Stimulated activated CD8-positive, alpha-beta memory T cell treated with anti-CD3 and anti-CD28 coated beads, Interleukin-4, amount 100 ng/mL, for 48 hours (primary cell): ENCODE results near the gene P2RX2.

Experiments
- DNase-seq: peaks from one replicate; pipeline ENCODE4 v3.0.0-alpha.2; 2020

P2RX2 gene

DNA sequence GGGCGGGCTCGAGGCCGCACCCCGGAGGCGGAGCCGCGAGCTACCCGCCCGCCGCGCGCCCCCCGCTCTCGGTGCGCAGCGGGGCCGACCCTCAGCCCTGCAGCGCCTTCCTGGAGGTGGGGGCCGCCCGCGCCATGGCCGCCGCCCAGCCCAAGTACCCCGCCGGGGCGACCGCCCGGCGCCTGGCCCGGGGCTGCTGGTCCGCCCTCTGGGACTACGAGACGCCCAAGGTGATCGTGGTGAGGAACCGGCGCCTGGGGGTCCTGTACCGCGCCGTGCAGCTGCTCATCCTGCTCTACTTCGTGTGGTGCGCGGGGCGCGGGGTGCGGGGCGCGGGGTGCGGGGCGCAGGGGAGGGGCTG lies at the start of gene P2RX2:
TSS of gene P2RX2 (plus strand) at position 94 of the 361 bp plus-strand sequence. CDS start at position 135, 41 bp downstream.
- no peak for DNase-seq

DNA sequence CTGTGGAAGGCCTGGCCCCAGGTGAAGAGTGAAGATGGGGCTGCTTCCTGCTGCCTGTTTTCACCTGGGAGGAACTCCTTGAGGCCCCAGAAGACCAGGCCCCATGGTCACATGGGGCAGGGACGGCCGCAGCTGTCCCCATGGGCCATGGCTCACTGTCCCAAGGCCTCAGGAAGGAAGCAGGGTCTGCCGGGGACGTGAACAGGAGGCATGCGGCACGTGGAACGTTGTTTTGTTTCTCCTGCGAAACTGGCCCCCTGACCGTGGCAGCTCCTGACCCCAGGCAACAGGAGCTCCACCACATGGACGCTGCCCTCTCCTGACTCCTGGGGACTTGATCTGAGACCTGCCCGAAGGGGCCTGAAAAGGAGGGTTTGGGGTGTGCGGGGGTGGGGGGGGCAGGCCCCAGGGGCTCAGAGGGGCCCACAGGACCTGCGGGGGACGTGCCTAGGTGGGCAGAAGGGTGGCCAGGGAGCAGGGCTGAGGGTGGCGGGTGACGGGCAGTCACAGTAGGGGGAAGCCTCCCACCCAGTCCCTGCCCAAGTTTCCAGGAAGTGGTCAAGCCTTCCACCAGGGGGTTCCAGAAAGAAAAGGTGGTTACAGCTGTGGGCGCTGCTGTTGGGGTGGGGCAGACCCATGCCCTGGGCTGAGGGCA lies 49.6 kb upstream of the P2RX2 start:
- no peak for DNase-seq

DNA sequence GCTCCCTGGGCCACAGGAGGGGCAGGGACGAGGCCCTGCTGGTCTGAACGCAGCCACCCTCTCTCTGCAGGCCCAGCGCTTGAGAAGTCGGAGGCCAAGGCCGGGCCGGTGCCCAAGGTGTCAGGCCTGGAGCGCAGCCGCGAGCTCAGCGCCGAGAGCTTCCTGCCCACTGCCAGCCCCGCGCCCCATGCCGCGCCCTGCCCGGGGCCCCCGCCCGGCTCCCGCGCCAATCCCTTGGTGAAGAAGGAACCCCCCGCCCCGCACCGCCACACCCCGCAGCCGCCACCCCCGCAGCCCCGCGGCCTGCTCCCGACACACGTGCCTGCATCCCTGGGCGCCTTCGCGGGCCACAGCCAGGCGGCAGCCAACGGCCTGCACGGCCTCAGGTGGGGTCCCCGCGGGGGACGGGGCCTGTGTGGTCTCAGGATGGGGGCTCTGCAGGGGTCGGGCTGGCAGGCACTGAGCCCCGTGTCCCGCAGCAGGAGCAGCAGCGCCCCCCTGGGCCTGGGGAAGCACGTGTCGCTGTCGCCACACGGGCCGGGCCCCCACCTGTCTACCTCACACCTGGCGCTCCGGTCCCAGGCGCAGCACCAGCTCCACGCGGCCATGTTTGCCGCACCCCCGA lies 48.6 kb upstream of the P2RX2 start:
- no peak for DNase-seq

DNA sequence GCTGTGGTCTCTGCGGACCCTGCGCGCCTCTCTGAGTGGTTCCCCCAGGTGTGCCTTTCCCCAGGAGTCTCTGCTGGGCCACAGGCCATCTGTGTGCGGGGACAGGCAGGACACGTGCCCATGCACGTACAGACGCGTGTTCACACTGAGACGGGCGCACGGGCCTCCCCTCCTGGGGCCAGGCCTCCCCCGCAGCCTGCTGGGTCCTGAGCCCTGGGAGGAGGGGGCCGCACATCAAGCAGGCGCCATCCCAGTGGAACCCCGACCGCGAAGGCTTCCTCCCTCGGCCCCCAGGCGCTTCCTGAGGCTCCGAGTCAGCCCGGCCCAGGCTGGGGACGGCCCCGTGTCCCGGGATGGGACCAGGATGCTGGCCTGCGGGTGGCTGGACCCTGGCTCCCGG lies 47.9 kb upstream of the P2RX2 start:
- no peak for DNase-seq

DNA sequence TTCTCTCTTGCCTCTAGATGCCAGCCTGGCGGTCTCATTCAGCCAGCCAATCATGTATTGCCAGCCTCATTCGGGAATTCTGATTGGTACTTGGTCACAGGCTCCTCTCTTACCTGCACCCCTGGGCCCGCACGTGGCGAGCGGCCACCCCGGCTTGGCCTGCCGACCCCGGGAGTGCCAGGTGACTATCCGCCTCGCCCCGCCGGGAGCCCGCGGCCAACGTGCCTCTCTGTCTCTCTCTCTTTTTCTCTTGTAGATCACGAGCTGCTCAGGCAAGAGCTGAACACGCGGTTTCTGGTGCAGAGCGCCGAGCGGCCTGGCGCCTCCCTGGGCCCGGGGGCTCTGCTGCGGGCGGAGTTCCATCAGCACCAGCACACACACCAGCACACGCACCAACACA lies 47.5 kb upstream of the P2RX2 start:
- DNase-seq: no peak

DNA sequence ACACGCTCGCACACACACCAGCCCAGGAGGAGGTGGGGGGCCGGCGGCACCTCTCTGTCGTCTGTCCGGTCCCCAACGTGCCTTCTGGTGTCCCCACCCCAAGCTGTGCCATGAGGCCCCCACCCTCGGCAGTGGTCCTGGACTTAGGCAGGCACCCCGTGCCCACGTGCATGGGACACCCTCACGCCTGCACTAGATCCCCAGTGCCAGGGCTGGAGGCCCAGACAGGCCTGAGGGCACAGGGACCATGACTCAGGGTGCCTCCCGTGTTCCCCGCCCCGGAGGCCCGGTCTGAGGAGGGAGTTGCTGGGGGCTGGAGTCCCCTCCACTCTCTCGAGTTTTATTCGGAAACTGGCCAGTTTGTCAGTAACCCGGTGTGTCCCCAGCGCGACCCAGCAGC lies 47.0 kb upstream of the P2RX2 start:
- no peak for DNase-seq

DNA sequence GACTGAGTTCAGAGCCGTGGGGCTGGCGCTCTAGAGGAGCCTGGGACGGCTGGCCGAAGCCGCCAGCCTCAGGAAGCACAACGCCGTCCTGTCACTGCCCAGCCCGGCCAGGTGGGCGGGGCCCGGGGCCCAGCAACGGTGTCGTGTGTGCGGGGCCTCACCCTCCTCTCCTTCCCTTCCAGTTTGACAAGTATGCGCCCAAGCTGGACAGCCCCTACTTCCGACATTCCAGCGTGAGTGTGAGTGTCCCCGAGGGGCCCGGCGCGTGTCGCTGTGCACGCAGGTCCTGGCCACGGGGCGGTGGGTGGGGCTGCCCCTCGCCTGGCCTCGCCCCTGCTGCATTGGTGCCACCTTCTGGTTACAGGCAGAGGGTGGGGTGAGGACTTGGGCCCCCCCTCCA lies 46.5 kb upstream of the P2RX2 start:
- DNase-seq: no peak

DNA sequence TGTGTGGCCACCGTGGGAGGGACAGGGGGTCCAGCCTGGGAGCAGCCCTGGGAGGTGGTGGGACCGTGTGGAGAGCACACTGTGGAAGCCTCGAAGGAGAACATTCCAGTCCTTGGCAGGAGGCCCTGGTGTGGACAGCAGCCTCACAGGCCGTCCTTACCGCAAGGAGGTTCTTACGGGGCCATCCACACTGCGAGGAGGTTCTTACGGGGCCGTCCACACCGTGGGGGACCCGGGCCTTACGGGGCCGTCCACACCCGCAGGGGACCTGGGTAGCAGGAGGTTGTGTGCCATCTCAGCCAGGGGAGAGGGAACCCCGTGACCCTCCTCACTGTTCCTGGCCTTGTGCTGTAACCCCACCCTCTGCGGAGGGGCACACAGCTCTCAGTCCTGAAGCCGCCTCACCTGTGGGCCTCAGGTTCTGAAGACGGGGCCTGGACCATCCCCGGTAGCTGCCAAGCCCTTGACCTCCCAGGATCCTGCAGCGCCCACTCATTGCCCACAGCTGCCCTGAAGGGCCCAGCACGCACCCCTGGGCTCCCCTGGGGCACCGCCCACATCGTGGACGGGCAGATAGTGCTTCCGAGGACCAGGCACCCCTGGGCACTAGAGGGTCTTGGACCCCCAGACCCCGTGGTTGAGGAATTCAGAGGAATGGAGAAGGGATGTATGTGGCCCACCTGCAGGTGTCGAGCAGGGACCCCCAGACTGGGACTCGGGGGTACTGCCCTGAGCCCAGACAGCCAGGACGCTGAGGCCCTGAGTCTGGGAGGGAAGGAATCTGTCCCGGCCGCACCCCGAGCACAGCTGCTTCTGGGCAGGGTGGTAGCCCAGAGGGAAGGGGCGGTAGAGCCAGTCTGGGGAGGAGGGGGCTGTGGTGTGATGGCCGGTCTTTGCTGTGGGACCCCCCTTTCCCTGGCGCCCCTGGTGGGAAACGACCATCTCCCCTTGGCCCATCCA lies 45.5 kb upstream of the P2RX2 start:
- no peak for DNase-seq

DNA sequence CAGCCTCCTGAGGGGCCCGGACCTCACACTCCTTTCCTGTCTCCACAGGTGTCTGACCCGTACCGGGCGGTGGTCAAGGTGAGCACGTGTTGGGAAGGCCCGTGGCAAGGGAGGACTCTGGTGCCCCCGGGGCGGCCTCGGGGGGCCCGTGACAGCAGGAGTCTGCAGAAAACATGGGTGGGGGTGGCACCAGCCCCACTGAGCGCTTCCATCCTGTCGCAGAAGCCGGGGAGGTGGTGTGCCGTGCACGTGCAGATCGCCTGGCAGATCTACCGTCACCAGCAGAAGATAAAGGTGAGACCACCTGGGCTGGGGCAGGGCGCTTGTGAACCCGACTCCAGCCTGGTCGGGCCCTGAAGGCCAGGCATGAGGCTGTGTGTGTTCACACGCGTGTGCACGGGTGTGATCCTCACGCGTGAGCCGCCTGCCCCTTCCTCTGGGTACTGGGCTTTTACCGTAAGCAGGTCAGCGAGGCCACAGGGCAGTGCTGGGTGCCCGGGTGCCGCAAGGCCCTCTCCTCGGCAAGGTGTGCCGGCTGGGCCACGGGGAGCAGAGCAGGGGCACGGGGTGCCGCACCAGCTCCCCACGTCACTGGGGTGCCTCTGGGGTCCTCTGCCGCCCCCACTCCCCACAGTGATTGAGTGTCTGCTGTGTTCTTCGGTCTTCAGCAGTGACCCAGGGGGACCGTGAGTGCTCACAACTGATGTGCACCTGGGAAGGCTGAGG lies 44.1 kb upstream of the P2RX2 start:
- DNase-seq: no peak

DNA sequence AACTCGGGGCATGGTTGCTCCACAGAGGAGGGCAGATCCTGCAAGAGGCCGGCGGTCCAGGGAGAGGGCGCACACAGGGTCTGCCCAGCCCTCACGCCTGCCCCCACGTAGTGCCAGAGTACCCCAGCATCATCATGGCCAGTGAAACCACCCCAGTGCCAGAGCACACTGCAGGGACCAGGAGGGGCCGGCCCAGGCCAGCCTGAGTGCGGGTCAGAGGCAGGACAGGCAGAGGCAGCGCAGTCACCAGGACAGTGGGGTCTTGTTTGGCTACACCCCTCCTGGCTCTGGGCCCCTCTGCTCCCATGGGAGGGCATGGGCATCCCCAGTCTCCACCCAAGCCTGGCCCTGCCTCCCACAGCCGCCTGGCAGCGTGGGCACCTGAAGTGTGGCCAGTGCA lies 42.9 kb upstream of the P2RX2 start:
- no peak for DNase-seq

DNA sequence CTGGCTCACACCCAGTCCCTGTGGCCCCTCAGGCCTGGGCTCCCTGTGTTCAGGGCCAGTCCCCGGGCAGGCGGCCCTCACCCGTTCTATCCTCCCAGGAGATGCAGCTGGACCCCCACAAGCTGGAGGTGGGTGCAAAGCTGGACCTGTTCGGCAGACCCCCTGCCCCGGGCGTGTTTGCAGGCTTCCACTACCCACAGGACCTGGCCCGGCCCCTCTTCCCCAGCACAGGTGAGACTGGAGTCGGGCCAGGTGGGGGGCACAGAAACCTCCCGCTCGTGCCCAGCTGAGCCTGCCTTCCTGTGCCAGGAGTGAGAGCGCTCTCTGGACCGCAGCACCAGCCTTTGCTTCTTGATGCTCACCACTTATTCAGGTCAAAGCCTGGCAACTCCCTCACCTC lies 41.9 kb upstream of the P2RX2 start:
- DNase-seq: no peak

DNA sequence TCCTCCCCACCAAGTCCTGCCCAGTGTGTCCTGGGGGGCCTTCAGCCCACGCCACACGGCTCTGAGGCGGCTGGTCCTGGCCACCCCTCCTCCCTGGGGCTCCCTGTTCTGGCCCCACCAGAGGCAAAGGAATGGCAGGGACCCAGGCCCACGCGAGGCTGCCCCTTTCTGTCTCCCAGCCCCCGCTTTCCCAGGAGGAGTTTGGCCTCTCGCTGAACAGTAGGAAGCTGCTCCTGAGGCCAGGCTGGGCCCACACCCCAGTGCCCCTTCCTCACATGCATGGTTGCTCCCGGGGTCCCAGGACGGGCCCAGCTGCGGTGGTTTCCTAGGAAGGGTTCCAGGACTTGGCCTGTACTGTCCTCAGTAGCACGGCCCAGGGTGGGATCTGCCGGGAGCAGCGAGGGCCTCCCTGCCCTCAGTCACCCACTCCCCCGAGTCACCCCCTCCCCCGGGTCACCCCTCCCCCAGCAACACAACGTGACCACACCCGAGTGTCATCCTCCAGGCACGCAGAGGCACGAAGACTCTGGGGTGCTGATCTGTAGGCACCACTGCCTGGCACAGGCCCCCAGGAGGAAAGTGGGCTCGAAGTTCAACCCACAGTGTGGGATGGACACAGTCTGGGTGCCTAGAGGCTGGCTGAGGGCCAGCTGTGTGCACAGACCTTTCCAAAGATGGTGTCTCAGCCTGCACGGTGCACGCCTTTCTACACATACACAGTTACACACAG lies 41.2 kb upstream of the P2RX2 start:
- no peak for DNase-seq

DNA sequence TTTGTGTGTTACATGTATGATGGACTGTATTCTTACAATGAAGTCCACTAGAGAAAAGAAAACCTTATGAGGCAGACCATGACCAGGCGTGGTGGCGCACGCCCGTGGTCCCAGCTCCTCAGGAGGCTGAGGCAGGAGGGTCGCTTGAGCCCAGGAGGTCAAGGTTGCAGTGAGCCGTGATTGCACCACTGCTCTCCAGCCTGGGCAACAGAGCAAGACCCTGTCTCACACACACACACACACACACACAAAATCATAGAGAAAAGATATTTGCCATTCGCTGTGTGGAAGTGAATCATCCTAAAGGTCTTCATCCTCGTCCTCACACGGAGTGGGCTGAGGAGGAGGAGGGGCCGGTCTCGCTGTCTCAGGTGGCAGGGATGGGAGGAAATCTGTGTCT lies 40.5 kb upstream of the P2RX2 start:
- DNase-seq: no peak

DNA sequence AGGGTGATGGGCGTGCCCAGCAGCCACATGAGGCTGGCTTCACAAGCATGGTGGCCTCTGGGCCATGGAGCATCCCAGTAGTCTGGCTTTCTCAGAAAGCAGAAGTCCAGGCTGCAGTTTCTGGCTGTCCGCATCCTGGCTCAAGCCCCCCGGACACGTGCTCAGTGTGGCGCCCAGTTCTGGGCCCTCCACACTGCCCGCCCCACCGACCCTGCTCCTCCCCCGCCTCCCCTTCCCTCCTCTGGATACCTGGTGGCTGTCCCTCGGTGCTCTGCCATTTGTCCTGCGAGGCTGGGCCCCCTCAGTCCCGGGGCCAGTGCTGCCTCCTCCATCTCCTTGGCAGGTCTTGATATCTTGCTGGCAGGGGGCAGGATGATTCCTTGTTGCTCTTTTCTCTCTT lies 39.8 kb upstream of the P2RX2 start:
- no peak for DNase-seq

DNA sequence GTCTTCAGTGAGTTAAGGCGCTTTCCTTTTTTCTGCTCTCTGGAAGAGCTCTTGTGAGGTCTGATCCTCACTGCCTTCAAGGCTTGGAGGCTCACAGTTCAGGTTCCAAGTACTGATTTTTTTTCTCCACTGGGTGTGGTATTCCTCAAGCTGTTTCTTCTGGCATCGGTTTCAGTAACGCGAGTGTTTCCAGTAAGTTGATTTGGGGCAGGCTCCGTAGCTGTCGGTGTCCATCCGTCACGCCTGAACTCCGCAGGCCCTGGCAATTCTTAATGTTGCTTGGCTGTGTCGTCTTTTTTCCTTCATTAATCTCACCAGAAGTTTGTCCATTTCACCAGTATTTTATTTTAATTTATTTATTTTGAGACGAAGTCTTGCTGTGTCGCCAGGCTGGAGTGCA lies 38.8 kb upstream of the P2RX2 start:
- no peak for DNase-seq

DNA sequence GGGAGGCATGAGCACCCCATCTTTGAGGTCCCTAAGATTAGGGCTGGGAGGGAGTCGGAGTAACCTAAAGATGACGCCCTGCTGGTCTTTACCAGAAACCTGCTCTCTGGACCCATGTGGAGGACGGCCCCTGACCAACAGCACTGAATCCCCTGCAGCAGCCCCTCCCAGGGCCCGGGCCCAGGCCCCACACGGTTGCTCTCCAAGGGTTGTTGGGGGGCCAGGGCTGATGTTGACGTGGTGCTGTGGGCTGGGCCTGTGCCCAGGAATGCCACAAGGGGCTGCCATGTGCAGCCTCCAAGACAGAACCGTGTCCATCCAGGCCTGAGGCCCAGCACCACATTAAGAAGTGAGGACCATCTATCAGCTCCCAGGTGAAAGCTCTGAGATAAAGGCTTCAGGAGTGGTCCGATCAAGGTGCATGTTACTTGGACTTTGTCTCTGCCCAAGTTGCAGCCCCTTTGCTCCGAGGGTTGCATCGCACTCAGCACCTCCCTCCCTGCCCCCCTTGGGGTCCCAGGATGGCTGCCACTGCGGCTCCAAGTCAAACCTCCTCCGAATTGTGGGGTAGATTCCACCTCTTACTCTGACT lies 37.8 kb upstream of the P2RX2 start:
- no peak for DNase-seq

DNA sequence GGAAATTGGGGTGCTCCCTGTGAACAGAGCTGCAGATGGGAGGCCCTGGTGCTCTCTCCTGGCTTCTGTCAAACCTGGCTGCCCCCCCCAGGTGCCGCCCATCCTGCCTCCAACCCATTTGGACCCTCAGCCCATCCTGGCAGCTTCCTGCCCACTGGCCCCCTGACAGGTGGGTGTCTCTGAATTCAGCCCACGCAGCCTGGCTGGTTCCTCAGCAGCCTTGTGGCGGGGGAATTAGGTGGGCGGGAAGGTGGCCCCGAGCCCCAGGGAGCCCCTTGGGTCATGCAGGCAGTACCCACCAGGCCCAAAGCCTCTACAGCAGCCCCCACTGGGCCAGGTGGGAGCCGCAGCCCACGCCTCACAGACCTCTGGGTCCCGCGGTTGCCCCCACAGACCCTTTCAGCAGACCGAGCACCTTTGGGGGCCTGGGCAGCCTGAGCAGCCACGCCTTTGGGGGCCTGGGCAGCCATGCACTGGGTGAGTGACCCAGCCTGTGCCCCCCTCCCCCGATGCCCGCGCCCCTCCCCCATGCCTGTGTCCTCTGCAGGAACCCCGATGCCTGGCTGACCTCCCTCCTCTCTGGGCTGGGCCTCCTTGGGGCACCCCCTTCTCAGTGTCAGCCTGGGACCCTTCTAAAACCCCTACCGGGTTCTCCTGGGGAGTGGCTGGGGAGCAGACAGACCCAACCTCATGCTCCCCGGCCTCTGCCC lies 37.1 kb upstream of the P2RX2 start:
- no peak for DNase-seq

DNA sequence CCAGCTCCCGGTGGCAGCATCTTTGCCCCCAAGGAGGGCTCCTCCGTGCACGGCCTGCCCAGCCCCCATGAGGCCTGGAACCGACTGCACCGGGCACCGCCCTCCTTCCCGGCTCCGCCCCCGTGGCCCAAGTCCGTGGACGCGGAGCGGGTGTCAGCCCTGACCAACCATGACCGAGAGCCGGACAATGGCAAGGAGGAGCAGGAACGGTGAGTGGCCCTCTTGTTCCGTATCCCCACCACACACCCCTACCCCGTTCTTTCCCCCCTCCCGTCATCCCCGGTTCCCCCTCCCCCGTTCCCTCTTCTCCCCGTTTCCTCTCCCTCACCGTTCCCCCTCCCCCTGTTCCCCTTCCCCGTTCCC lies 36.5 kb upstream of the P2RX2 start:
- DNase-seq: no peak

DNA sequence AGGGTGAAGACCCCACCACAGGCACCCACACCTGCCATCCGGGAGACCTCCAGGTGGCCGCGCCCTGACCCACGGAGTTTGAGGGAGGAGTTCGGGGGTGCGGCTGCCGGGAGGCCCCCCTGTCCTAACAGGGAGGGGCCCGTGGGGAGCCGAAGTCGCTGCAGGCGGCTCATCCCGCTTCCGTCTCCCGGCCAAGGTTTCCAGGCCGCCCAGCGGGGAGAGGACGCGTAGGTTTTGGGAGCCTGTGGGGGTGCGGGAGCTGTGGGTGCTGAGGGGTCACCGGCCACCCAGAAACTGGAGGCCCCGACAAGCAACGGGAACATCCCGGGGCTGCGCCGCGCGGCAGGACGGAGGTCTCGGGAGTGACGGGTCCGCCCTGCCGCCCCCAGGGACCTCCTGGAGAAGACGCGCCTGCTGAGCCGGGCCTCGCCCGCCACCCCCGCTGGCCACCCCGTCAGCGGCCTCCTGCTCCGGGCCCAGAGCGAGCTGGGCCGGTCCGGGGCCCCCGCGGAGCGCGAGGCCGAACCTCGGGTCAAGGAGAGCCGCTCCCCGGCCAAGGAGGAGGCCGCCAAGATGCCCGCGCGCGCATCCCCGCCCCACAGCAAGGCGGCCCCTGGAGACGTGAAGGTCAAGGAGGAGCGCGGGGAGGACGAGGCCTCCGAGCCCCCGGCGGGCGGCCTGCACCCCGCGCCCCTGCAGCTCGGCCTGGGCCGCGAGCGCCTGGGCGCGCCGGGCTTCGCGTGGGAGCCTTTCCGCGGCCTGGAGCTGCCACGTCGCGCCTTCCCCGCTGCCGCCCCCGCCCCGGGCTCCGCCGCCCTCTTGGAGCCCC lies 35.8 kb upstream of the P2RX2 start:
- DNase-seq: no peak

DNA sequence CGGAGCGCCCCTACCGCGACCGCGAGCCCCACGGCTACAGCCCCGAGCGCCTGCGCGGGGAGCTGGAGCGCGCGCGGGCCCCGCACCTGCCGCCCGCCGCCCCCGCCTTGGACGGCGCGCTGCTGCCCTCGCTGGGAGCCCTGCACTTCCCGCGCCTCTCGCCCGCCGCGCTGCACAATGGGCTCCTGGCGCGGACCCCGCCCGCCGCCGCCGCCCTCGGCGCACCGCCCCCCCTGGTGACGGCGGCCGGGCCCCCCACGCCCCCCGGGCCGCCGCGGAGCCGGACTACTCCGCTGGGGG lies 35.2 kb upstream of the P2RX2 start:
- DNase-seq: no peak

DNA sequence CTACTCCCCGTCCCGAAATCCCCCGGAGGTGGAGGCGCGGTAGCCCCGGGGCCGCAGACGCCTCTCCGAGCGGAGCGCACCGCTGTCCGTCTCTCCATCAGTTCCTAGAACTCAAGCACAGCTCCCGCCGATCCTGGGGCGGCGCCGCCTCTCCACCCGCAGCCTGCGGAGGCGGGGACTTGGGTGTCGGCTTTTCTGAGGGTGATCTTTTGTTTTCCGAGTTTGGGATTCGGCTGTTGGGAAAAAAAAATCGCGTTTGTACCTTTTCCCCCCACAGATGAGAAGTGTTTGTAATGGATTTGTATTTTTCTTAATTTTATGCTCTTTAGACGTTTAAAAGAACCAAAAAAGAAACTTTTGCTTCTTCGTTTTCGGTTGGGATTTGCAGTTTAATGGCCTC lies 34.8 kb upstream of the P2RX2 start:
- no peak for DNase-seq
